SU-DHL-6 (cell line): ENCODE results near the gene SSTR5.

Experiments
- H2AFZ ChIP-seq: fragments of 200-600 bp; sonication (generic); 2 replicates; pipeline ENCODE4 v1.6.1; 2014; ENCODE audit warnings: low read depth, mild to moderate bottlenecking, moderate library complexity, mixed read lengths, antibody characterized with exemption, low read length; ENCODE audit not compliant: severe bottlenecking
- H3F3A ChIP-seq: fragments of 200-600 bp; shearing (Covaris generic); 2 replicates; pipeline ENCODE4 v1.6.0; 2016; ENCODE audit warnings: antibody characterized with exemption, mild to moderate bottlenecking; ENCODE audit not compliant: insufficient read depth
- H3K27ac ChIP-seq: fragments of 200-600 bp; sonication (generic); 2 replicates; pipeline ENCODE4 v1.5.1; 2016; ENCODE audit warnings: low read depth, mild to moderate bottlenecking, low read length, moderate library complexity, mixed read lengths
- H3K27me3 ChIP-seq: fragments of 200-600 bp; sonication (generic), shearing (Covaris generic); 2 replicates; pipeline ENCODE4 v1.6.0; 2014; ENCODE audit warnings: mild to moderate bottlenecking, low read length
- H3K36me3 ChIP-seq: fragments of 200-600 bp; sonication (generic); 2 replicates; pipeline ENCODE4 v1.6.1; 2014; ENCODE audit warnings: mild to moderate bottlenecking, low read length, mixed read lengths
- H3K4me2 ChIP-seq: fragments of 300-600, 200-600 bp; shearing (Covaris generic), sonication (generic); 2 replicates; pipeline ENCODE4 v1.6.0; 2014; ENCODE audit warnings: low read length, low read depth, mild to moderate bottlenecking; ENCODE audit not compliant: poor library complexity, severe bottlenecking
- H3K4me3 ChIP-seq: fragments of 200-600 bp; sonication (generic); 2 replicates; pipeline ENCODE4 v1.5.1; 2014; ENCODE audit warnings: antibody characterized with exemption, low read length, mild to moderate bottlenecking, mixed read lengths; ENCODE audit not compliant: insufficient read depth, poor library complexity, severe bottlenecking
- H3K79me2 ChIP-seq: fragments of 200-600 bp; sonication (generic); 2 replicates; pipeline ENCODE4 v1.6.1; 2014; ENCODE audit warnings: mild to moderate bottlenecking, low read length, moderate library complexity; ENCODE audit not compliant: insufficient read depth
- H3K9ac ChIP-seq: fragments of 200-600 bp; sonication (generic); 2 replicates; pipeline ENCODE4 v1.7.0; 2014; ENCODE audit warnings: mild to moderate bottlenecking, low read length
- H3K9me2 ChIP-seq: fragments of 200-600 bp; sonication (generic); replicated peaks from 2 replicates; pipeline ENCODE4 v1.6.1; 2014; ENCODE audit warnings: low read length; ENCODE audit not compliant: insufficient read depth
- H3K9me3 ChIP-seq: fragments of 200-600 bp; sonication (generic); 2 replicates; pipeline ENCODE4 v1.6.1; 2014; ENCODE audit warnings: low read length, mixed read lengths; ENCODE audit not compliant: insufficient read depth
- H4K20me1 ChIP-seq: fragments of 200-600 bp; sonication (generic); 2 replicates; pipeline ENCODE4 v1.6.1; 2014; ENCODE audit warnings: low read depth, mild to moderate bottlenecking, antibody characterized with exemption, low read length, moderate library complexity, mixed read lengths
- CTCF ChIP-seq: fragments of 200-600 bp; sonication (generic); IDR thresholded peaks from one replicate; pipeline ENCODE4 v1.5.1; 2017; ENCODE audit warnings: antibody characterized with exemption, mild to moderate bottlenecking, low read length, moderate library complexity; ENCODE audit not compliant: insufficient read depth, poor library complexity, severe bottlenecking
- EZH2phosphoT487 ChIP-seq: fragments of 200-600 bp; sonication (generic), shearing (Covaris generic); conservative IDR thresholded peaks from 2 replicates; pipeline ENCODE4 v1.6.1; 2018; ENCODE audit warnings: mild to moderate bottlenecking, antibody characterized with exemption, low read length, moderate library complexity, mixed read lengths

Gene SSTR5

DNA sequence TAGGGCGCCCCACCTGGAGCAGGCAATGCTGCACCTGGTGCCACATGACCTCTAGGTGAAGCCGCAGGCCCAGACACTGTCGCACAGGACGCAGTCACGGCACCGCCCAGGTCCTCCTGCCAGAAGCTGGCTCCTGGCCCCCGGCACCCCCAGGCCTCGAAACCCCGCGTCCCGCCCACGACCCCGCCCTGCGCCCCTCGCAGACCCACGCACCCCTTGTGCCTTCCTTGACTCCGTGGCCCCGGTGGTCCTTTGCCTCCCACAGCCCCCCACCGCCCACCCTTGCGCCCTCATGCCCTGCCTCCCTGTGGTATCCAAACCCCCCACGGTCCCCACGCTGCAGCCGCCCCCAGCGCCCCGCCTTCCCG, 29.8 kb downstream of the SSTR5 start:
- TF ChIP-seq CTCF (no peak), EZH2phosphoT487 (no peak)
- Histone ChIP-seq H3K9me3 (no peaks in the 10 kb centered on the region), H3K27me3 (no peaks in the 10 kb centered on the region), H2AFZ (no peak overlapping the region), H3K27ac (no peak overlapping the region), H4K20me1 (no peaks in the 10 kb centered on the region), H3K79me2 (no peaks in the 10 kb centered on the region), H3K9ac (no peak overlapping the region), H3K4me3 (no peak overlapping the region), H3K9me2 (no peaks in the 10 kb centered on the region), H3K4me2 (no peak overlapping the region), H3K36me3 (no peaks in the 10 kb centered on the region), H3F3A (no peaks in the 10 kb centered on the region)

DNA sequence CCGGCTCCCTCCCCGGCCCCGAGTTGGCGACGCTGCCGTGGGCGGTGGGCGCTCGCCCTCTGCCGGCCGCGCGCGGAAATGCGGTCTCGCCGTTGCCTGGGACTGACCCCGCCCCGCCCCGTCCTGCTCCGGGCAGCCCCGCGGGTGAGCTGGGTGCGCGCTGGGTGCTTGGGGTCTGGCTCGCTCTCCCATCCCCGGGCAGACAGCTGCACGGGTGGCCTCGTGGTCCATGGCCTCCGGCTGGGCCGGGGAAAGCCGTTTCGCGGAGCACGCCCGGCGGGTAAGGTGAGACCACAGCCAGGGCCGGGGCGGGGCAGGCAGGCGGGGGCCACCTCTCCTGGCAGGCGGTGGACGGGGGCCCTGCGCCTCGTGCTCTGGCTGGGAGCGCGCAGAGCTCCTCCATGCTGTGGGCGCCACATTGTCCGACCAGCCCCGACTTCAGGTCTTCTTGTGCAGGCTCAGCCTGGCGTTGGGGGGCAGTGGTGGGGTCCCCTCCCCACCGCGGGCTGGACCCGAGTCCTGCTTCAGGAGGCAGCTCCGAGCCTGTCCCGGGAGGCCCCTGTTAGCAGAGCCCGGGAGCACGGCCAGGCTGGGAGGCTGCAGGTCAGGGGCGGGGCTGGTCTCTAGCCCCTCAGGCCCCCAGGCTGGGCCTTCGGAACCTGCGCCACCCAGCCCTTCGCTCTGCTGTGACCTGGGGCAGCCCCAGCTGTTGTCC, 30.5 kb downstream of the SSTR5 start:
- H2AFZ ChIP-seq, result no peak overlapping the region
- H3K27ac ChIP-seq, result no peak overlapping the region
- H3K79me2 ChIP-seq, result no peaks in the 10 kb centered on the region
- no peaks in the 10 kb centered on the region for H3K36me3 ChIP-seq
- TF ChIP-seq CTCF (peak; percentile 32), EZH2phosphoT487 (no peak)
- no peaks in the 10 kb centered on the region for H4K20me1 ChIP-seq
- H3K9me2 ChIP-seq, result no peaks in the 10 kb centered on the region
- no peaks in the 10 kb centered on the region for H3K27me3 ChIP-seq
- H3K4me3 ChIP-seq, result no peak overlapping the region
- H3K9me3 ChIP-seq, result no peaks in the 10 kb centered on the region
- no peak overlapping the region for H3K4me2 ChIP-seq
- no peak overlapping the region for H3K9ac ChIP-seq
- H3F3A ChIP-seq, result no peaks in the 10 kb centered on the region

DNA sequence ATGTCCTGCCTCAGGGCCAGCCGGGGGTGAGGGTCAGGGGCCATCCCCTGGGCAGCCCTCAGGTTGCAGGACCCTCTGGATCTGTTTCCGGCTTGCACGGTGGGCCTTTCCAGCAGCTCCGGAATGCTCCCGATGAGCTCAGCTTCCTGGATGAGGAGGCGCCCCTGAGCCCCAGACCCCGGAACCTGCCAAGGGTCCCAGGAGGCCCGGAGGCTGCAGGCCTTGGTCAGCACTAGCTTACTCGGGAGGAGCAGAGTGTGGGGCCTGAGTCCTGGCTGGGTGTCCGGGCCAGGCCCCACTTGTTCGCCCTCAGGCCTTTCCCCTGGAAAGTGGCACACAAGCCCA, 31.1 kb downstream of the SSTR5 start:
- Histone ChIP-seq H2AFZ (no peak overlapping the region), H3K9me2 (no peaks in the 10 kb centered on the region), H3K9me3 (no peaks in the 10 kb centered on the region), H3K79me2 (no peaks in the 10 kb centered on the region), H3K9ac (no peak overlapping the region), H3K27ac (no peak overlapping the region), H3K27me3 (no peaks in the 10 kb centered on the region), H3K4me3 (no peak overlapping the region), H4K20me1 (no peaks in the 10 kb centered on the region), H3K36me3 (no peaks in the 10 kb centered on the region), H3K4me2 (no peak overlapping the region), H3F3A (no peaks in the 10 kb centered on the region)
- TF ChIP-seq CTCF, result no peak
- TF ChIP-seq EZH2phosphoT487, result no peak
